GM12892 (cell line): ENCODE data around the gene ASCC3.
"Not testable (repeated sequence)": the region's sequence is repeated elsewhere in the genome, so short reads cannot be mapped to it uniquely, and the experiment has no call there.

Experiments used
- DNase-seq: peaks from one replicate; pipeline ENCODE4 v3.0.0; 2011; ENCODE audit not compliant: insufficient read length
- FAIRE-seq: peaks from 2 replicates; lab custom pipeline; 2011; peaks lifted over from hg19 to GRCh38; lab: Jason Lieb, UNC
- POLR2A ChIP-seq: IDR thresholded peaks from 2 replicates; pipeline ENCODE4 v1.6.1; 2011; ENCODE audit warnings: low read depth, low read length, control low read depth
- POLR2AphosphoS5 ChIP-seq: IDR thresholded peaks from 2 replicates; pipeline ENCODE4 v1.6.1; 2011; ENCODE audit warnings: low read depth, low read length, control low read depth
- TAF1 ChIP-seq: IDR thresholded peaks from 2 replicates; pipeline ENCODE4 v1.6.1; 2011; ENCODE audit warnings: low read depth, mild to moderate bottlenecking, control low read depth, low read length, borderline replicate concordance

ASCC3 gene

DNA sequence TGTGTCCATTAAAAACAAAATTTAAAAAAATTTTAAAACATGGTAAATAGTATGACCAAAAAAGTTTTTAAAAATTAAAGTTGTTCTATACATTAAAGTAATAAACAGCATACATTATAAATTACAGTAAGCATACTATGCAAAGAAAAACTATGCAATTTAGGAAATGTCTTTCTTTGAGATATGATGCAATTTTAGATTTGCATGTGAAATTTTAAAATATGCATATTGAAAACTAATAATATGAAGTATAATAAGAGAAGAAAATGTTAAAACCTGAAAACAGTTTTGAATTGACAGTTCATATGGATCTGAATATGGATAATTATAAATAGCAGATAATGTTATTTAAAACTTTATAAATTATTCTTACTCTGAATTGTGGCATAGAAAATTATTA lies 43.1 kb downstream of the ASCC3 start:
- FAIRE-seq, result no peak
- DNase-seq, result no peak
- no peak for TF ChIP-seq POLR2AphosphoS5
- no peak for TF ChIP-seq POLR2A
- TF ChIP-seq TAF1, result no peak

DNA sequence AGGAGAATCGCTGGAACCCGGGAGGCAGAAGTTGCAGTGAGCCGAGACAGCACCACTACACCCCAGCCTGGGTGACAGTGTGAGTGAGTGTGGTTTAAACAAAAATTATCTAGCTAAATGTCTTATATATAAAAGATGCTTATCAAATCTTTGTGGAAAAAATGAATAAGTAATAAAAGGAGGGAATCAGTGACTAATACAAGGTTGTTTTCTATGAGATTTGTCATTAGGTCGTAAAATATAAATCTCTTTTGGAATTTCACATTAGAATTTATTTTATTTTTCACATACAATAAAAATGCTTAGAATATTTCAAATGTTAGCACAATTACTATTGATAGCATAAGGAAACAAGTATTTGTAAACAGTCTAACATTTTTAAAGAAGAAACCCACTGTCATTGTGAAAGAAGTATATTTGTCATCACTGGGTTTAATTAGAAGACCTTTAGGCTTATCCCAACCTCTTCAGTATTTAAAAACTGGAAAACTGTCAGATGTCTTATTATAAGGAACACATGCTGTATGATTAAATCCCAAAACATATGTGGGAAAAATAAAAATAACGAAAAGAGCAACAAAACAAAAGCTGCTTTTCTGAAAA lies 47.1 kb downstream of the ASCC3 start:
- no peak for DNase-seq
- FAIRE-seq, result no peak
- no peak for TF ChIP-seq POLR2AphosphoS5
- no peak for TF ChIP-seq POLR2A
- no peak for TF ChIP-seq TAF1

DNA sequence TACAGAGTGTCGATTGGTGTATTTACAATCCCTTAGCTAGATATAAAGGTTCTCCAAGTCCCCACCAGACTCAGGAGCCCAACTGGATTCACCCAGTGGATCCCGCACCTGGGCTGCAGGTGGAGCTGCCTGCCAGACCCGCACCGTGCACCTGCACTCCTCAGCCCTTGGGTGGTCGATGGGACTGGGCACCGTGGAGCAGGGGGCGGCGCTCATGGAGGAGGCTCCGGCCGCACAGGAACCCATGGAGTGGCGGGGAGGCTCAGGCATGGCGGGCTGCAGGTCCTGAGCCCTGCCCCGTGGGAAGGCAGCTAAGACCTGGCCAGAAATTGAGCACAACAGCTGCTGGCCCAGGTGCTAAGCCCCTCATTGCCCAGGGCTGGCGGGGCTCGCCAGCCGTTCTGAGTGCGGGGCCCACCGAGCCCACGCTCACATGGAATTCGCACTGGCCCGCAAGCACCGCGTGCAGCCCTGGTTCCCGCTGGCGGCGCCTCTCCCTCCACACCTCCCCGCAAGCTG lies 52.0 kb downstream of the ASCC3 start:
- not testable (repeated sequence) for DNase-seq, FAIRE-seq

DNA sequence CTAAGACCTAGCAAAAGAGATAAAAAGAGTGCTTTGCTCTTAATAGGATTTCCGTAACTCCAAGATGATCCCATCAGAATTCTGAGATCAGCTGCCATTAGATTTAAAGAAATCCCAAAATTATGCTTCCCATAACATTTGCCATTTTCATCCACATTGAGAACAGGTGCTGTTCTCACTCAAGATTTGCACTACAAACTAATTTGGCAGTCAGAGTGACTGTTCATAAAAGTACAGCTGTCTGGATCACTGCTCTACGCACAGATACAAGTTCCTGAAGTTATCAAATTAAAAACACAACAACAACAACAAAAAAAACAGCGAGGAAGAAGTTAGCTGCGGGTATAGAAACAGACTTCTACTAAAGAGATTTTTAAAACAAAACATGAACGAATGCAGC lies 58.1 kb downstream of the ASCC3 start:
- DNase-seq (no peak), FAIRE-seq (no peak)
- TF ChIP-seq TAF1, result no peak
- TF ChIP-seq POLR2AphosphoS5, result no peak
- TF ChIP-seq POLR2A, result no peak

DNA sequence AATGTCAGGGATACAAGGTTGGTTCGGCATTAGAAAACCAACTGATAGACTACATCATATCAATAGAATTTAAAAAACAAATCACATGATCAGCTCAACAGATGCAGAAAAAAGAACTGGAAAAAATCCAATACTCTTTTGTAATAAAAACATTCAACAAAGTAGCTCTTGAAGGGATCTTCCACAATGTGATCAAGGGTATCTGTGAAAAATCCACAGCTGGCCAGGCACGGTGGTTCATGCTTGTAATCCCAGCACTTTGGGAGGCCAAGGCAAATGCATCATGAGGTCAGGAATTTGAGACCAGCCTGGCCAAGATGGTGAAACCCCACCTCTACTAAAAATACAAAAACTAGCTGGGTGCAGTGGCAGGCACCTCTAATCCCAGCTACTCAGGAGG lies 63.1 kb downstream of the ASCC3 start:
- no peak for TF ChIP-seq POLR2AphosphoS5
- no peak for TF ChIP-seq TAF1
- TF ChIP-seq POLR2A, result no peak
- FAIRE-seq (no peak), DNase-seq (no peak)

DNA sequence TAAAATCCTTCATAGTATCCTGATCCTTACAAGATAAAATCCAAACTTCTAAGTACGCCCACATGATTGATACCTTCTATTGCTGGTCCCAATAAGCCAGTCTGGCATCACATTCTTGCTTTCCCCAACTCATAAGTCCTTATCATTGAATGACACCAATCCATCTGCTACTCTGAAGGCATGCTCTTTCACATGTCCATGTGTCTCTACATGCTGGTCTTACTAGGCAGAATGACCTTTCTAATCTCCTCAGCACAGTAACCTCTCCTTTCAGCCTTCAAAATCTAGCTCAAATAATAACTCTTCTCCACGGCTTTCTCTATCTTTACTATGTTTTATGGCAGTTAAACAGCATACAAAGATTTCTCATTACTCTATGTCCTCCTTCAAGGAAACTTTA lies 71.1 kb downstream of the ASCC3 start:
- TF ChIP-seq POLR2AphosphoS5, result no peak
- no peak for TF ChIP-seq TAF1
- TF ChIP-seq POLR2A, result no peak
- no peak for DNase-seq
- no peak for FAIRE-seq

DNA sequence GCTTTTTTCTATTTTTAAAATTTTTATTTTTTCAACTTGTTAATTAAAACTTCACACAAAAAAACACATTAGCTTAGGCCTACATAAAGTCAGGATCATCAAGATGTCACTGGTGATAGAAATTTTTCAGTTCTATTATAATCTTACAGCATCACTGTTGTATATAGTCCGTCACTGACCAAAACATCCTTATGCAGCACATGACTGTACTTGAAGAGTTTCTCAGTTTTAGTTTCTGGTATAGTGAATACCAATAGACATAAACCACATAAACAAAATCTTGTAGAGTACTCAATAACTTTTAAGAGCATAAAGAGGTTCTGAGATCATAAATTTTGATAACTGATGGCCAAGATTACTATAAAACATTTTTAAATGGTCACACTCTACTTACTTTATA lies 71.8 kb downstream of the ASCC3 start:
- TF ChIP-seq POLR2A (no peak), POLR2AphosphoS5 (no peak), TAF1 (no peak)
- no peak for FAIRE-seq

DNA sequence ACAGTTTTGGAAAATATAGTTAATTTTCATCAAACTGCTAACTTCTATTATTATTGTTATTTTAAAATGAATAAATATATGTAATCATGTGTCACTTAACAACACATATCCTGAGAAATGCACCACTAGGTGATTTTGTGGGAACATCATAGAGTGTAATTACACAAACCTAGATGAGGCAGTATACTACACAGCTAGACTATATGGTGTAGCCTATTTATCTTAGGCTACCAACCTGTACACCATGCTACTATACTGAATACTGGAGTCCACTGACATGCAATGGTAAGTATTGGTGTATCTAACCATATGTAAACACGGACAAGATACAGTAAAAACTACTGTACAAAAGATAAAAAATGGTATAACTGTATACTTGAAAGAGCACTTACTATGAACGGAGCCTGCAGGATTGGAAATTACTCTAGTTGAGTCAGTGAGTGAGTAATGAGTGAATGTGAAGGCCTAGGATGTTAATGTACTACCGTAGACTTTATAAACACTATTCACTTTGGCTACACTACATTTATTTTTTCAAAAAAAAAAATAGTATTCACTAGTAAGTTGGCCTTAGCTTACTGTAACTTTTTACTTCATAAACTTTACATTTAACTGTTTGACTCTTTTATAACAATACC lies 72.4 kb downstream of the ASCC3 start:
- DNase-seq (no peak), FAIRE-seq (no peak)
- no peak for TF ChIP-seq POLR2A

More for the DNA sequence above, 71.8 kb downstream of the ASCC3 start:
- no peak for DNase-seq

DNA sequence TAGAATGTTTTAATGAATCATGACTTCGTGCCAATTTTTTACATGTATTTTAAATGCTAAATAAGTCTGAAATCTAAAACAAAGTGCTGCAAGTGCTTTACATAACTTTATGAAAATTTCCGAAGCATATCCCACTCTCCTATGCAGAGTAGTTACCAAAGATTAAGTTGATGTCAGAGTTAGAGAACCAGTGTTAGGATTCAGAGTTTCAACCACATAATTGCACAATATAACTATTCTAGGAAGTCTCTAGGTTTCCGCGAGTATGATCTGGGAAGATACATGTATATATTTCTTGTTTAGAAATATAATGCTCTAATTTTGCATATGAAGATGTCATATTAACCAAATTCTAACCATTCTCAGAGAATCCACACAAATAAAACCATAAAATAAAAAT lies 74.8 kb downstream of the ASCC3 start:
- TF ChIP-seq POLR2AphosphoS5 (no peak), TAF1 (no peak), POLR2A (no peak)
- FAIRE-seq (no peak), DNase-seq (no peak)

DNA sequence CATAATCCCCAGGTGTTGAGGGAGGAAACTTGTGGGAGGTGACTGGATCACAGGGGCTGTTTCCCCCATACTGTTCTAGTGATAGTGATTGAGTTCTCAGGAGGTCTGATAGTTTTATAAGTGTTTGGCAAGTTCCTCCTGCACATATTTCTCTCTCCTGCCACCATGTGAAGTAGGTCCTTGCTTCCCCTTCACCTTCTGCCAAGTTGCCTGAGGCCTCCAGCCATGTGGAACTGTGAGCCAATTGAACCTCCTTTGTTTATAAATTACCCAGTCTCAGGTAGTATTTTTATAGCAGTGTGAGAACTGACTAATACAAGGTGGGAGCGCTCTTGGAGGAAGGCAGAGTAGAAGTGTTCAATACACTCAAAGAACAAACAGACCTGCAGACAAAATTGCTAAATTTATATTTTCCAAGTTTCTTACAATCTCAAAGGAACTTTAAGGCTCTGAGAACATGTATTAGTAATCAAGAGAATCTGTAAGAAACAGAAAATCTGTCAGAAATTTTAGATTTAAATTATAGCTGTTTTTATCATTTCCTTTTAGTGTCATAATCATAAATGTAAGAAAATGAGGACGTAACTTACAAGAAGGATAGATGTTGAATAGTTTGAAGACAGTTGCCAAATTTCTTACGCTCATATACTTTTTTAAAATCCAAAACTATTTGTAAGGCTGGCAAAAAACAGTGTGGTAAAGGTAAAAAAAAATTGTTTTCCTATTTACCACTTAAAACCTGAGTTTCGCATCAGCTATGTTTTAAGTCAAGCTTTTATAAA lies 77.7 kb downstream of the ASCC3 start:
- DNase-seq (no peak), FAIRE-seq (no peak)
- TF ChIP-seq POLR2AphosphoS5, result no peak
- no peak for TF ChIP-seq POLR2A
- no peak for TF ChIP-seq TAF1

DNA sequence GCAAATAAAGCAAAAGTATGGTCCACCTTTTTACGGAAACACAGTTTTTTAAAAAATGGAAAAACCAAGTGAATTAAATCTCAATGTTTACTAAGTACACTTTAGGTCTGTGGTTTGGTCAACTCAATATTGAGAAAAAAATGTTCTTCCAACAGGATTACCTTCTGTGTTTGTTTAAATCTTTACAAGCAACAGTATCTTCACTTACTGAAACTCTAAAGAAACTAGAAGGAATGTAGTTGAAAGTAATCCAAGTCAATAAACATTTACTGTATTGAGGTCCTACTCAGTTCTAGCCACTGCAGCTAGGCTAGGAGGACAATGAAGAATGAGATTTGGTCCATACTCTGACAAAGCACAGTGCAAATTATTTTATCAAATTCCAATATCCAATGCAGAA lies 80.1 kb downstream of the ASCC3 start:
- DNase-seq (no peak), FAIRE-seq (no peak)
- no peak for TF ChIP-seq TAF1
- no peak for TF ChIP-seq POLR2A
- no peak for TF ChIP-seq POLR2AphosphoS5
